OCI-LY1 (cell line): Measurements from ENCODE around the gene AHDC1.

Experiments used
- EZH2 ChIP-seq: fragments of 200-600 bp; sonication (generic), shearing (Covaris generic); IDR thresholded peaks from 2 replicates; pipeline ENCODE4 v1.8.0; 2017; ENCODE audit warnings: borderline replicate concordance, mixed run types, mild to moderate bottlenecking, antibody characterized with exemption, low read length, moderate library complexity, mixed read lengths
- TF ChIP-seq, protein P1 (sequence below): fragments of 200-600 bp; sonication (generic), shearing (Covaris generic); IDR thresholded peaks from 2 replicates; pipeline ENCODE4 v1.5.1; 2017; ENCODE audit warnings: mild to moderate bottlenecking, antibody characterized with exemption, low read length, moderate library complexity, mixed read lengths

DNA sequence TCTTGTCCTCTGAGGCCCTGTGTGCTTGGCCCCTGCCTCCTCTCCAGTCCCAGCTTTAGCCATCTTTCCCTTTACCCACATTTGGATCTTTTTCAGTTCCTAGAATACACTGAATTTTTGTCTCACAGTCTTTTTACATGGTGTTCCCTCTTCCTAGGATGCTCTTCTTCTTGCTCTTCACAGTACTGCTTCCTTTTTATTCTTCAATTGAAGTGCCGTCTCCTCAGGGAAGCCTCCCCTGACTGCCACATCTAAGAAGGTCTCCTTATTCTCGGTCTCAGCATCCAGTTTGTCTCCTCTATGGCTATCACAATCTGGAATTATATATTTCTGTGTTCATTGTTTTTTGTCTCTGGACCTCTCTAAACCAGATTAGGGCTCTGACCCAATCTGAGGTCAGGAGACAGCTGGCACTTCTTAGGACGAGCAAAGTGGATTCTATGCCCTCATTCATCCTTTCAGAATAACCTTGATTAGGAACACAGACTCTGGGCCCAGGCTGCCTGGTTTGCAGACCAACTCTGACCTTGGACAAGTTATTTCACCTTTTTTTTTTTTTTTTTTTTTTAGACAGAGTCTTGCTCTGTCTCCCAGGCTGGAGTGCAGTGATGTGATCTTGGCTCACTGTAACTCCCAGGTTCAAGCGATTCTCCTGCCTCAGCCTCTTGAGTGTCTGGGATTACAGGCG, 34.2 kb upstream of the AHDC1 start:
- TF ChIP-seq EZH2 = no peak
- TF ChIP-seq, protein P1, sequence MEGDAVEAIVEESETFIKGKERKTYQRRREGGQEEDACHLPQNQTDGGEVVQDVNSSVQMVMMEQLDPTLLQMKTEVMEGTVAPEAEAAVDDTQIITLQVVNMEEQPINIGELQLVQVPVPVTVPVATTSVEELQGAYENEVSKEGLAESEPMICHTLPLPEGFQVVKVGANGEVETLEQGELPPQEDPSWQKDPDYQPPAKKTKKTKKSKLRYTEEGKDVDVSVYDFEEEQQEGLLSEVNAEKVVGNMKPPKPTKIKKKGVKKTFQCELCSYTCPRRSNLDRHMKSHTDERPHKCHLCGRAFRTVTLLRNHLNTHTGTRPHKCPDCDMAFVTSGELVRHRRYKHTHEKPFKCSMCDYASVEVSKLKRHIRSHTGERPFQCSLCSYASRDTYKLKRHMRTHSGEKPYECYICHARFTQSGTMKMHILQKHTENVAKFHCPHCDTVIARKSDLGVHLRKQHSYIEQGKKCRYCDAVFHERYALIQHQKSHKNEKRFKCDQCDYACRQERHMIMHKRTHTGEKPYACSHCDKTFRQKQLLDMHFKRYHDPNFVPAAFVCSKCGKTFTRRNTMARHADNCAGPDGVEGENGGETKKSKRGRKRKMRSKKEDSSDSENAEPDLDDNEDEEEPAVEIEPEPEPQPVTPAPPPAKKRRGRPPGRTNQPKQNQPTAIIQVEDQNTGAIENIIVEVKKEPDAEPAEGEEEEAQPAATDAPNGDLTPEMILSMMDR = no peak
